GM12892 (cell line): ENCODE data around the gene DPCD.

ENCODE experiments used
- DNase-seq: peaks from one replicate; pipeline ENCODE4 v3.0.0; 2011; ENCODE audit not compliant: insufficient read length
- FAIRE-seq: peaks from 2 replicates; lab custom pipeline; 2011; peaks lifted over from hg19 to GRCh38; lab: Jason Lieb, UNC
- POLR2A ChIP-seq: IDR thresholded peaks from 2 replicates; pipeline ENCODE4 v1.6.1; 2011; ENCODE audit warnings: low read depth, low read length, control low read depth
- POLR2AphosphoS5 ChIP-seq: IDR thresholded peaks from 2 replicates; pipeline ENCODE4 v1.6.1; 2011; ENCODE audit warnings: low read depth, low read length, control low read depth
- TAF1 ChIP-seq: IDR thresholded peaks from 2 replicates; pipeline ENCODE4 v1.6.1; 2011; ENCODE audit warnings: low read depth, mild to moderate bottlenecking, control low read depth, low read length, borderline replicate concordance

The DPCD gene

GRCh38 chr10:101569622-101570427 lies 18.3 kb upstream of the DPCD start:
- FAIRE-seq, result peak; percentile 85
- TF ChIP-seq TAF1, result no peak
- TF ChIP-seq POLR2AphosphoS5, result no peak
- TF ChIP-seq POLR2A, result no peak
- peak; percentile 95 for DNase-seq

DNA sequence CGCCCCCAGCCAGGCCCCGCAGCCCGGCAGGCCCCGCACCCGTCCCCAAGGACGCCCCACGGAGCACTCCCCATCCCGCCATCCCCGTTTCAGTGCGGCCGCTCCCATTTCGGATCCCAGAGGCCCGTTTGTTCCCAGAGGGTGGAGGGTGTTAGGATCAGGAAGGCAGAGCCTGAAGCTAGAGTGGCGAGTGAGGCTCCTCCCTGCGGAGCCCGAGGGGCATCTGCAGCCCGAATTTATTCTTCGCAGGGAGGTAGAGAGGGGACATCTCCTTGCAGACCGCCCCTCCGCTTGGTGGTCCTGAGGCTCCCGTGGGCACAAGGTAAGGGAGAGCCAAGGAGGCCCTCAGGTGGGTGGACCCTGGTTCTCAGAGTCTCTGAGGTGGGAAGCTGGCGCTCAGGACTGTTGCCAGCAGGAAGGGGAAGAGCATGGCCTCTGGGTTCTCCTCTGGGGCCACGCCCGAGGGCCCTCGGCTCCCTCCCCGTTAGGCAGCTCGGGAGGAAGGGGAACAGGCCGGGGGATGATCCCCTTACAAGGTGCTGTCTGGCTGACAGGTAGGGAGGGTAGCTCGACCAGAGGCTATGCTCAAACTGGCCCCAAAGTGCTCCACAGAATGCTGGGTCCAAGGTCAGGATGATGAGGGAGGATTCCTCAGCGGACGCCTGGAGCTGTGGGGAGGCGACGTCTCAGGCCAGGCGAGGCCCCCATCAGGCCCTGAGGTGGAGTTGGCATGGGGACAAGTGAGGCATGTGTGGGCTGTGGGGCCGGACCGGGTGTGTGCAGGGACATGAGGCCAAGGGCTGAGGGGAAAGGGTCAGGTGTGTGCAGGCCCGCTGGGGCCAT lies 17.5 kb upstream of the DPCD start:
- TF ChIP-seq TAF1, result no peak
- TF ChIP-seq POLR2A, result no peak
- no peak for TF ChIP-seq POLR2AphosphoS5
- DNase-seq, result no peak
- FAIRE-seq, result no peak

- TF ChIP-seq TAF1 (no peak), POLR2AphosphoS5 (no peak), POLR2A (no peak)
- FAIRE-seq, result no peak
- DNase-seq, result no peak
Measured at GRCh38 chr10:101571271-101571925, 16.7 kb upstream of the DPCD start.

DNA sequence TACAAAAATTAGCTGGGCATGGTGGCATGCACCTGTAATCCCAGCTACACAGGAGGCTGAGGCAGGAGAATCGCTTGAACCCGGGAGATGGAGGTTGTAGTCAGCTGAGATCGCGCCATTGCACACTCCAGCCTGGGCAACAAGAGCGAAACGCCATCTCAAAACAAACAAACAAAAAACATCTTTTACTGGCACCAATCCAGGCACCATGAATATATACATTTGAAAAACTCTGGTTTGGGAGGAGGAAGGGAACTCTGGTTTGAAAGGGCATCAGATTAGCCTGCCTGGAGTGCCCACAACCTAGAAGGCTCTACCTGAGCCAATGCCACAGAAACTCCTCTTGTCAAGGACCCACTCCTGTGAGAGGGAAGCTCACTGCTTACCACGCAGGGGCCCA lies 16.0 kb upstream of the DPCD start:
- no peak for FAIRE-seq

GRCh38 chr10:101572785-101573184 lies 15.3 kb upstream of the DPCD start:
- DNase-seq, result no peak
- no peak for TF ChIP-seq TAF1
- FAIRE-seq, result no peak

More for the DNA sequence above, 16.0 kb upstream of the DPCD start:
- DNase-seq, result no peak
- TF ChIP-seq TAF1, result no peak
- no peak for TF ChIP-seq POLR2A
- no peak for TF ChIP-seq POLR2AphosphoS5

GRCh38 chr10:101573885-101574753 lies 14.0 kb upstream of the DPCD start:
- FAIRE-seq (no peak), DNase-seq (no peak)
- no peak for TF ChIP-seq POLR2AphosphoS5

DNA sequence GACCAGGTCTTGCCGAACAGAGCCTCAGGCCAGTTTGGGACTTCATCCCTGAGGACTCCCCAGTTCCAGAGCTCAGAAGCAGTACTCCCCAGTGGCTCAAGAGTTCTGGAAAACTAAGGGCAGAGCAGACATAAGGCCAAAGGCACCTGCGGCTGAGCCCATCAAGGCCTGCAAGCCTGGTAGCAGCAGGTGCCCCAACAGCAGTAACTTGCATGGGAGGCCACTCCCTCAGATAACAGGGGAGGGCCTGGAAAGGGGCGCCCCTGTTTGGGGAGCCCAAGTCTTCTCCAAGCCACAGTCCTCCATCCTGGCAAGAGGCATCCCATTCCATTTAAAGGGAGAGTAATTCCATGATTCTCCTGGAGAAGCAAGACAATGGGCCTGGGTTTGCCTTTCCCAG lies 13.0 kb upstream of the DPCD start:
- TF ChIP-seq POLR2A (no peak), POLR2AphosphoS5 (no peak), TAF1 (no peak)
- FAIRE-seq (no peak), DNase-seq (no peak)

DNA sequence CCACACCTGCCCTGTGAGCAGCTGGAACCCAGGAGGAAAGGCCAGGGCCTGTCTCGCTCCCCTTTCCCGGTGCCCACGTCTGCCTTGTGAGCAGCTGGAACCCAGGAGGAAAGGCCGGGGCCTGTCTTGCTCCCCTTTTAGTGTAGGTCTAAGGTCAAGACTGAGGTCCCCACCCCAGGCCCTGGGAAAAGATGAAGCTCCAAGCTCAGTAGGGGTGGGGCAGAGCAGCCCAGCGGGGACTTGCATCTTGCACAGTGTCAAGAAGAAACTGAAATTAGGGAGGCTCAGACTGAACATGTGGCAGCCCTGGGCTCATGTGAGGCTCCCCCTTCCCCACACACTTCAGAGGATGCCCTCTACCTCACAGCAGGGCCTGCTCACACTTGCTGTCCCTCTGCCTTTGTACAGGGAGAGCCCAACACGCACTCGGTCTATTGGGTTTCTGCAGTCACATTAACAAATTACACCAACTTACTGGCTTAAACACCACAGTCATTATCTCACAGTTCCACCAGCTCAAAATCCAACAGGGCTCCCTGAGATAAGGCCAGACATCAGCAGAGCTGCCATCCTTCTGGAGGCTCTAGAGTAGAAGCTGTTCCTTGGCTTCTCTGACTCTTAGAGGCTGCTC lies 12.4 kb upstream of the DPCD start:
- TF ChIP-seq POLR2A, result no peak
- no peak for TF ChIP-seq TAF1
- no peak for TF ChIP-seq POLR2AphosphoS5
- FAIRE-seq, result no peak
- no peak for DNase-seq

GRCh38 chr10:101576211-101576863 lies 11.8 kb upstream of the DPCD start:
- DNase-seq (no peak), FAIRE-seq (no peak)
- TF ChIP-seq TAF1 (no peak), POLR2AphosphoS5 (no peak), POLR2A (no peak)

DNA sequence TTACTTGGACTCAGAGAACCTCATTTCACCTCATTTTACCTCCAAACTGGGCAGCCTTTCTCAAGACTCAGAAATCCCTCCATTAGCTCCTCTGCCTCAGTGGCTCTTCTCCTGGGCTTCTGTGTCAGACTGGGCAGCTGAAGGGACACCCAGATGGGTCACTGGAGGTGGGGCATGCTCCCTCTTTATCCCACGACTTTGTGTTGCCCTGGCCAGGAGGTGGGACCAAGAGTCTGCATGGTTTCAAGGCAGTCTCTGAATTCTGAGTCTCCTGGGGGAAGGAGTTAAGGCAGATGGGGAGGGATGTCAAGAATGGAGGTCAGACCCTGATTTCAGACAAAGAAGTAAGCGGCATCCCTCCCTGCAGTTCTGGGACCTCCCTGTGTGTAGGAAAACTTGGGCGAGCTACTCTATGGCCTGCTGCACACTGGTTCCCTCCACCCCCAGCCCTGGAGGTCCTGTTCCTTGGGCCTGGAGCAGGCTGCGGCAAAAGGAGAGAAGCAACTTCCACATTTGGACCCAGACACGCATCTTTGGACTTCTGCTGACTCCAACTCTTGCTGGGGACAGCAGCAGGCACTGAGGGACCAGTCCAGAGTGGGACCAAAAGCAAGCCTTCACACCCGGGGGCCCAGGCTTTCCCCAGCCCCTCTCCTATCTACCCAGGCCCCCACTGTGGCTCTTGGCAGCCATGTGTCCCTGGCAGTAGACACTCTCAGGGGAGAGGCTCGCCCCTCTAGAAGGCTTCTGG lies 10.8 kb upstream of the DPCD start:
- TF ChIP-seq POLR2A (no peak), POLR2AphosphoS5 (no peak)
- DNase-seq, result no peak
- no peak for FAIRE-seq
